Pancreas (tissue), 10 donors: Measurements from ENCODE around the gene KLF5. TPM values are rescaled to one million over a fixed set of nuclear protein-coding genes. Genes with fewer than 3 reads are reported as not detected.

Source experiments
- ATAC-seq, 4 donors: fragments of 200-7000 bp; cut with Tn5 transposase; one replicate each; pipeline versions ENCODE4 v1.8.0 to v1.9.1; 2020; ENCODE audit warnings: mild to moderate bottlenecking in 4 of 4, moderate library complexity in 4 of 4
- DNase-seq, 6 donors: peaks; one replicate each; pipeline ENCODE4 v3.0.0-alpha.2; 2020
- FAIRE-seq: peaks from 2 replicates; lab custom pipeline; 2012; peaks lifted over from hg19 to GRCh38; lab: Jason Lieb, UNC
- H3K27ac ChIP-seq, 4 donors: fragments of 200-600 bp; sonication (generic); 1 replicate in 3 of 4; 2 replicates in 1 of 4; pipeline versions ENCODE4 v1.5.0 to v1.8.0; 2020
- H3K27me3 ChIP-seq, 4 donors: fragments of 200-600 bp; one replicate each; pipeline ENCODE4 v1.8.0; 2021
- H3K36me3 ChIP-seq, 3 donors: fragments of 200-600 bp; sonication (generic) in 1 of 3; one replicate each; pipeline versions ENCODE4 v1.5.0 to v1.8.0; 2020 to 2021
- H3K4me1 ChIP-seq, 3 donors: fragments of 200-600 bp; one replicate each; pipeline ENCODE4 v1.8.0; 2021
- H3K4me3 ChIP-seq, 4 donors: fragments of 200-600 bp; sonication (generic) in 2 of 4; one replicate each; pipeline versions ENCODE4 v1.5.0 to v1.8.0; 2020 to 2021
- H3K9me3 ChIP-seq, 4 donors: fragments of 200-600 bp; one replicate each; pipeline ENCODE4 v1.8.0; 2021
- WGBS, 2 donors: extraction: QIAGEN DNeasy Blood & Tissue Kit; methylation state at CpG; one replicate each; pipeline ENCODE4 v1.1.7; 2013; 5-methylcytosine and 5-hydroxymethylcytosine counted together
- intact Hi-C, 3 donors: fragments of 100-400 bp; cut with DNase I; formaldehyde crosslinking; loops; one replicate each; pipeline versions ENCODE4 v1.11.1 to v1.14.2; 2022
- polyA plus RNA-seq, 2 donors: library from polyadenylated mRNA; stranded (reverse); fragments of 200-250 nt; gene quantifications; one replicate each; pipeline ENCODE4 v1.2.3, GENCODE V29; 2013
- total RNA-seq, 6 donors: library from RNA; stranded (reverse); fragmentation: NEBNext Ultra II Directional in 4 of 6; extraction: Animal tissue kit (Norgen Biotek cat#: 25700) in 4 of 6; gene quantifications; one replicate each; pipeline versions ENCODE4 v1.2.1 to v1.2.4, GENCODE V29; 2021 to 2023
- TF ChIP-seq, protein P1 (sequence below), 4 donors: fragments of 200-600 bp; sonication (generic) in 3 of 4; IDR thresholded peaks; one replicate each; pipeline versions ENCODE4 v1.5.0 to v1.8.0; 2021; ENCODE audit warnings: antibody characterized with exemption in 4 of 4
- donor health status: healthy with polysubstance abuse.
- donor health status: DM: no; HTN: no; CAD: no; lungs with moderate emphysema.
- donor health status: DM: no; HTN: no; CAD: no.
- donor health status: control.
- donor health status: control.
- donor health status: Bipolar disorder and iron deficiency.
- donor health status: DM: yes; HTN: yes; CAD: no.
- donor health status: DM: no; HTN: no; CAD: no.
- donor health status: DM: no; HTN: no; CAD: no.
- donor health status: DM: yes; HTN: yes; CAD: no.

KLF5 gene
- total and polyA plus RNA-seq, 8 donors = 3.9 to 18.2 (median 8.1) TPM

- ATAC-seq = no peak
- intact Hi-C loops = no loop called here
- no peak for FAIRE-seq
- Histone ChIP-seq H3K27me3 (no peaks in the 10 kb centered on the region), H3K4me3 (no peak overlapping the region), H3K9me3 (no peaks in the 10 kb centered on the region), H3K27ac (no peak overlapping the region), H3K36me3 (no peaks in the 10 kb centered on the region), H3K4me1 (peaks cover 0 to 4% (median 3%) of the 10 kb centered on the region in 3 donors)
- 73 to 86% methylated on average over 2 of the region's 2 CpGs for WGBS, 2 donors
- TF ChIP-seq, protein P1, sequence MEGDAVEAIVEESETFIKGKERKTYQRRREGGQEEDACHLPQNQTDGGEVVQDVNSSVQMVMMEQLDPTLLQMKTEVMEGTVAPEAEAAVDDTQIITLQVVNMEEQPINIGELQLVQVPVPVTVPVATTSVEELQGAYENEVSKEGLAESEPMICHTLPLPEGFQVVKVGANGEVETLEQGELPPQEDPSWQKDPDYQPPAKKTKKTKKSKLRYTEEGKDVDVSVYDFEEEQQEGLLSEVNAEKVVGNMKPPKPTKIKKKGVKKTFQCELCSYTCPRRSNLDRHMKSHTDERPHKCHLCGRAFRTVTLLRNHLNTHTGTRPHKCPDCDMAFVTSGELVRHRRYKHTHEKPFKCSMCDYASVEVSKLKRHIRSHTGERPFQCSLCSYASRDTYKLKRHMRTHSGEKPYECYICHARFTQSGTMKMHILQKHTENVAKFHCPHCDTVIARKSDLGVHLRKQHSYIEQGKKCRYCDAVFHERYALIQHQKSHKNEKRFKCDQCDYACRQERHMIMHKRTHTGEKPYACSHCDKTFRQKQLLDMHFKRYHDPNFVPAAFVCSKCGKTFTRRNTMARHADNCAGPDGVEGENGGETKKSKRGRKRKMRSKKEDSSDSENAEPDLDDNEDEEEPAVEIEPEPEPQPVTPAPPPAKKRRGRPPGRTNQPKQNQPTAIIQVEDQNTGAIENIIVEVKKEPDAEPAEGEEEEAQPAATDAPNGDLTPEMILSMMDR (IDR thresholded peaks at IDR 0.05) = no peak
- no peak for DNase-seq
Measured at GRCh38 chr13:73101351-73102007, 42.7 kb downstream of the KLF5 start.

GRCh38 chr13:73103238-73103637 lies 44.4 kb downstream of the KLF5 start:
- Histone ChIP-seq H3K36me3 (no peaks in the 10 kb centered on the region), H3K4me3 (no peak overlapping the region), H3K27me3 (no peaks in the 10 kb centered on the region), H3K4me1 (peaks cover 5 to 16% (median 15%) of the 10 kb centered on the region in 3 donors), H3K27ac (peak overlapping the region in 1 of 4 donors; percentile 16), H3K9me3 (no peaks in the 10 kb centered on the region)
- DNase-seq (no peak), FAIRE-seq (no peak), ATAC-seq (peak in 3 of 4 donors; percentile 33 to 64 (median 52))
- TF ChIP-seq, protein P1 (IDR thresholded peaks at IDR 0.05) = no peak
- intact Hi-C loops = no loop called here
- 15 to 19% methylated on average over 1 of the region's 1 CpG for WGBS, 2 donors

GRCh38 chr13:73106513-73107178 lies 47.8 kb downstream of the KLF5 start:
- ATAC-seq (peak; percentile 47 to 68 (median 65)), FAIRE-seq (peak; percentile 17), DNase-seq (no peak)
- intact Hi-C loops = no loop called here
- TF ChIP-seq, protein P1 (IDR thresholded peaks at IDR 0.05) = no peak
- 51 to 58% methylated on average over 10 of the region's 10 CpGs for WGBS, 2 donors
- Histone ChIP-seq H3K4me3 (no peak overlapping the region), H3K27me3 (no peaks in the 10 kb centered on the region), H3K27ac (peak overlapping the region in 2 of 4 donors; percentile 69 to 74), H3K9me3 (no peaks in the 10 kb centered on the region), H3K4me1 (peaks cover 5 to 21% (median 15%) of the 10 kb centered on the region in 3 donors), H3K36me3 (no peaks in the 10 kb centered on the region)

GRCh38 chr13:73107481-73107880 lies 48.7 kb downstream of the KLF5 start:
- TF ChIP-seq, protein P1 (IDR thresholded peaks at IDR 0.05) = no peak
- 69 to 78% methylated on average over 3 of the region's 3 CpGs for WGBS, 2 donors
- FAIRE-seq (no peak), DNase-seq (no peak), ATAC-seq (no peak)
- Histone ChIP-seq H3K27ac (peak overlapping the region in 2 of 4 donors; percentile 69 to 74), H3K27me3 (no peaks in the 10 kb centered on the region), H3K36me3 (no peaks in the 10 kb centered on the region), H3K4me3 (no peak overlapping the region), H3K9me3 (no peaks in the 10 kb centered on the region), H3K4me1 (peaks cover 5 to 21% (median 15%) of the 10 kb centered on the region in 3 donors)
- intact Hi-C loops = no loop called here

DNA sequence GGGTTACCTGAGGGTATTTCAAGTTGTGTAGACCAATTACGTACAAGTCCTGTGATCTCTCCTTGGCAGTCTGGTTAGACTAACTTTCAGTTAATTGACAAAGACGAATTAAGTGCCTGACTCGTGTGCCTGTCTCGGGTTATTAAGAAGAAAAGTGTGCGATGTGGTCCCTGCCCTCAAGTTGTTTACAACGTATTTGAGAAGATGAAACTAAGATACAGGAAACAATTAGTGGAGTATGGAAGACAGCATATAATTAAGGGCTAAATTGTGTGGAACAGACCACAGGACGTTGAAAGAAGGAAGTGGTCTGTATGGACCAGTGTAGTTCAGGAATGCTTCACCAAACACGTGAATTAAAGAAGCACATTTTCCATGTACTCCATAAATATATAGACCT lies 49.2 kb downstream of the KLF5 start:
- ATAC-seq = no peak
- FAIRE-seq = no peak
- TF ChIP-seq, protein P1 (IDR thresholded peaks at IDR 0.05) = no peak
- H3K4me3 ChIP-seq = no peak overlapping the region
- peaks cover 5 to 21% (median 15%) of the 10 kb centered on the region in 3 donors for H3K4me1 ChIP-seq
- no peaks in the 10 kb centered on the region for H3K9me3 ChIP-seq
- 78 to 83% methylated on average over 8 of the region's 8 CpGs for WGBS, 2 donors
- H3K27ac ChIP-seq = no peak overlapping the region
- no peak for DNase-seq
- H3K27me3 ChIP-seq = no peaks in the 10 kb centered on the region
- no peaks in the 10 kb centered on the region for H3K36me3 ChIP-seq
- intact Hi-C loops = no loop called here
